NCI-H146 (cell line): ENCODE measurements around the gene WDR31.
"Not testable (repeated sequence)": the region's sequence is repeated elsewhere in the genome, so short reads cannot be mapped to it uniquely, and the experiment has no call there.

ENCODE experiments used
- DNase-seq: peaks from one replicate; lab custom pipeline; 2025; lab: John Stamatoyannopoulos, UW

The WDR31 gene

DNA sequence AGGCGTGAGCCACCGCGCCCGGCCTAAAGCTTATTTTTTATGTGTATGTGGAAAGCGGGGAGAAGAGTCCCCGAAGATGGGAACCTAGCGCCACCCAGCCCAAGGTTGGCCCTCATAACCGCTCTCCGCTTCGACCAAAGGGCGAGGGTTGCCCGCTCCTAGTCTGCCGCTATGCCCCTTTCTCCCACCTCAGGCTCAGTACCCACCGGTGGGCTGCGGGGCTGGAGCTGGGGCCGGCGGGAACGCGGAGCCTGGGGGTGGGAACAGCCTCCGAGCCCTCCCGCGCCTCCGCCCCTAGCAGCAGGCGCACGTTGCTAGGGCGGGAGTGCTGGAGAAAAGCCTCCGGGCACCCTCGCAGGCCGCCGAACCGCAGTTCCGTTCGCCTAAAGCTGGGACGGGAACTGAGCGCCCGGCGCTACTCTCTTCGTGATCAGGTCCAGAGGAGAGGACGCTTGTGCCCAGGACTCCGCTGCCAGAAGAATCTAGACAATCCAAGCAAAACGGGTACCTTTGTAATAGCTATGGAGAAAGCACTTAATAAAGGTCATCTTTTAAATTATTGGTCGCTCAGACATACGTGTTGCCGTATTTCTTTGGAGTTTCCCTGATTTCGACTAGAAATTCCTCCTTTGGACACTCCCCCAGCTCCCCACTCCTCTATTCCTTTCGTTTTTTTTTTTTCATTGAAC lies at the start of gene WDR31:
WDR31 (minus strand) TSS at position 265 of the 689 bp plus-strand sequence. CDS start 8,253 bp downstream, outside the sequence.
- peak; percentile 85 for DNase-seq

DNA sequence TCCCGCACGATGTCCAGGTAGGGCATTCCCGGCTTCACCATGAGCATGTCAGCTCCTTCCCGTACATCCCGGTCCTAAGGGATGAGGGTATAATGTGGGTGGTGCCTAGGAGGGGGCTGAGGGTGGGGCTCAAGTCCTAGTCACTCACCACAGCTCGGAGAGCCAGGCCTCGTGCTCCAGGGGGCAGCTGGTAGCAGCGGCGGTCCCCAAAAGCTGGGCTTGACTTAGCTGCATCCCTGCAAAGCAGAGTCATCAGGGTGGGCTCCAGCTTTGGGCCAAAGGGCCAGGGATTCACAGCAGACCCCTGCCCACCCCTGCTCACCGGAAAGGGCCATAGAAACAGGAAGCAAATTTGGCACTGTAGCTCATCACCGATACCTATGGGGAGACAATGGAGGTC lies 49.4 kb upstream of the WDR31 start:
- no peak for DNase-seq

DNA sequence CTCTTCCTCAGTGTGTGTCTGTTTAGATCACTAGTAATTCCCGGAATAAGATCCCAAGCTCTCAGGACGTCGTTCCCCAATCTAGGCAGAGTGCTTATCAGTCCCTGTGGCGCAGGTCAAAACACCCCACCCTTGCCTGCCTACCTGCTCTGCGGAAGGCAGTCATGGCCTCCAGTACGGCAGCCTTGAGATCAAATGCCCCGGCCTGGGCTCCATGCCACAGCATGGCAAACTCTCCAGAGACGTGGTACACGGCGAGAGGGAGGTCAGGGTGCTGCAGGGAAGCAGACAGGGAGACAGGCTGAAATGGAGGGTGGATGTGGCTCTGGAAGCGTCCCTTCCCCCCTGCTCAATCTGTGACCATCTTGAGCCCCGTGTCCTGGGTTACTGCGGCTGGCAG lies 48.8 kb upstream of the WDR31 start:
- DNase-seq, result no peak

DNA sequence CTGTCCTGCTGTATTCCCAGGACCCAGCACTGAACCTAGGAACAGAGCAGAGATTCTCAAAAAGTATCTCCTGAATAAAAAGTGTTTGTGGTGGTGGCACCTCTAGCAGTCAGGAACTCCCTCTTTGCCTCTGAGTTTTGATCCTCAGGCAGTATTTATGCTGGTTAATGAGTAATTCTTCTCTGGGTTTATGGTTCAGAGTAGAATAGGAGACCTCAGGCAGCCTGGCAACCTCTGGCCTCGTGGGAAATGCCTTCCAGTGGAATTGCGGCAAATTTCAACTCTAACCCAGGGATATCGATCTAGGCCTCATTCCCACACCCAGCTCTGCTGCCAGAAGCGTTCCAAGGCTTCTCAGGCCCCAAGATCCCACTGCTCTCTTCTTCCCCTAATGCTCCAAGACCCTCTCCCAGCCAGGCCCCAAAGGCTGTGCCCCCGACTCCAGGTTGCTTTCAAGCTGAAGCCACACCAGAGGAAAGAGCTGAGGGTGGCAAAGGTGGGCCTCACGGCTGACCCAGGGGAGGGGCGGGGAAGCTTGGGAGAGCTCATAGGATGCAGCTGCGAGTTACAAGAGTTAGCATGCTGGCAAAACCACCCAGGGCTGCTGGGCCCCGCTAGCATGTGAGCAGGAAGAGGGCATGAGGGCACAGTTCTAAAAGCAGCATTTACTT lies 47.6 kb upstream of the WDR31 start:
- DNase-seq, result no peak

DNA sequence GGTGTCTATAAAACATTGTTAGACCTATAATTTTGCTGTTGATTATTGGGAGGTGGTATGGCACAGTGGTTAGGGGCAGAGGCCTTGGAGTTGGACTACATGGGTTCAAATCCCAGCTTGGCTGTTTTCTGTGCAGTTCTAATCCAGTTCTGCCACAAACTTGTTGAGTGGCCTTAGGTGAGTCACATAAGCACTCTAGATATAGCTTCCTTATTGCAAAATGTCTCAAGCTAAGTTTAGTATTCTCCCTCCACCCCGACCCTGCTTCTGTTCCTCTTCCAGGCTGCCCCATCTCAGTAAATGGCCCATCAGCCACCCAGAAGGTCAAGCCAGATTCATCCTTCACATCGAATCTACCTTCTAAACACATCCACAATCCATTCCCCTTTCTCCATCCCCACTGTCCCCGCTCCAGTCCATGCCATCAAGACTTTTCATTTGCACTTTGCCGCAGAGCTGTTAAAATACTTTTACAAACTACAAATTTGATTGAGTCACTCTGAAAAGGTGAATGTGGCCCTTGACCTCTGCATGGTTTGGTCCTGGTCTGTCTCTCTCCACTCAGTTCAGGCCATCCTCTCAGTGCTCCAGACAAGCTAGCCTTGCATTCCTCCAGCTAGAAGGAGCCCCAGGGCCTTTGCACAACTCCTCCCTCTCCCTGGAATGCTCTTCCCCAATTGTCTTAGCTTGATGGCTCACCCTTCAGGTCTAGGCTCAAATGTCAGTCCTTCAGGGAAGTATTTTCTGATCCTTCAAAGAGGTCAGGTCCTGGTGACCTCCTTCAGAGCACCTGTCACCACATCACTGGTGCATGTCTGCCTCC lies 46.7 kb upstream of the WDR31 start:
- no peak for DNase-seq

DNA sequence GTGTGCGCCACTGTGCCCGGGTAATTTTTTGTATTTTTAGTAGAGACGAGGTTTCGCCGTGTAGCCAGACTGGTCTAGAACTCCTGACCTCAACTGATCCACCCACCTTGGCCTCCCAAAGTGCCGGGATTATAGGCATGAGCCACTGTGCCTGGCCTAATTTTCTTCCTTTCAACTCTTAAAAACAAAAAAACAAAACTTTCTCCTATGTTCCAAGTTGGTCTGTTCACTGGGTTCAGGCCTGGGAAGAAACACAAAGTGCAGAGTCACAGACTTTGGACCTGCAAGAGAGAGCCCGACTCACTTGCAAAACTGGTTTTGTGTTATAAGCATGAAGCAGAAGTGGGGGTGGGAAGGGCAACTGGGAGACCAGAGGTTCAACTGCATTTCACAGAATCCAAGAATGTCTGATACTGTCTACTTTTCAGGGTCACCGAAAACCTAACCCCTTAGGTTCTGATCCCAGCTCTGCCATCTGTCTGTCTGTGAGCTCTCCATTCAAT lies 41.9 kb upstream of the WDR31 start:
- no peak for DNase-seq

DNA sequence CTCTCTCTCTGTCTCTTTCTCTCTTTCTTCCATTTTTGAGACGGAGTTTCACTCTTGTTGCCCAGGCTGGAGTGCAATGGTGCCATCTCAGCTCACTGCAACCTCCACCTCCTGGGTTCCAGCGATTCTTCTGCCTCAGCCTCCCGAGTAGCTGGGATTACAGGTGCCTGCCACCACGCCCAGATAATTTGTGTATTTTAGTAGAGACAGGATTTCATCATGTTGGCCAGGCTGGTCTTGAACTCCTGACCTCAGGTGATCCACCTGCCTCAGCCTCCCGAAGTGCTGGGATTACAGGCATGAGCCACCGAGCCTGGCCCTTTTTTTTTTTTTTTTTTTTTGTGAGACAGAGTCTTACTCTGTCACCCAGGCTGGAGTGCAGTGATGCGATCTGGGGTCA lies 41.4 kb upstream of the WDR31 start:
- DNase-seq, result not testable (repeated sequence)

DNA sequence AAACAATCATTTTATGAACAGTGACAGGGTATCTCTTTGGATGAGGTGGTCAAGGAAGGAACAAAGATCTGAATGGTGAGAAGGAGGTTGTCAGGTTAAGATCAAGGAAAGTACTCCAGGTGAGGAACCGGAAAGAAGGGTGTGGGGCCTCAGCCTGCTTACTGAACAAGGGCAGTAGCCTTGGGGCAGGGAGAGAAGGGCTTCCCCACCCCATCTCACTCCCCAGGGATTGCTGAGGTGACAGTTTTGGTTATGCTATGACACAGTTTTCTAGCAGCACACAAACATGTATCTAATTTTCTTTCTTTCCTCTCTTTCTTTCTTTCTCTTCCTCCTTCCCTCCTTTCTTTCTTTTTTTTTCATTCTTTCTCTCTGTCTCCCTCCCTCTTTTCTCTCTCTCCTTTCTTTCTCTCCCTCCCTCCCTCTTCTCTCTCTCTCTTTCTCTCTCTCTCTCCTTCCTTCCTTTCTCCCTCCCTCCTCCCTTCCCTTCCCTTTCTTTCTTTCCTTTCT lies 40.8 kb upstream of the WDR31 start:
- DNase-seq, result no peak

DNA sequence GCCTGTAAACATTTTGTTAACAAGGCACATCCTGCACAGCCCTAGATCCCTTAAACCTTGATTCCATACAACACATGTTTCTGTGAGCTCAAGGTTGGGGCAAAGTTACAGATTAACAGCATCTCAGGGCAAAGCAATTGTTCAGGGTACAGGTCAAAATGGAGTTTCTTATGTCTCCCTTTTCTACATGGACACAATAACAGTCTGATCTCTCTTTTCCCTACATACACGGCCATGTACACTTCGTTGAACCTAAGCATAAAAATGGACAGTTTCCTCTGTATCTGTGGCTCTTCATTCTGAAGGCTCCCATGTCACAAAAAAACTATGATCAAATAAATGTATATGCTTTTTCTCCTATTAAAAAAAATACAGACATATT lies 39.7 kb upstream of the WDR31 start:
- not testable (repeated sequence) for DNase-seq

DNA sequence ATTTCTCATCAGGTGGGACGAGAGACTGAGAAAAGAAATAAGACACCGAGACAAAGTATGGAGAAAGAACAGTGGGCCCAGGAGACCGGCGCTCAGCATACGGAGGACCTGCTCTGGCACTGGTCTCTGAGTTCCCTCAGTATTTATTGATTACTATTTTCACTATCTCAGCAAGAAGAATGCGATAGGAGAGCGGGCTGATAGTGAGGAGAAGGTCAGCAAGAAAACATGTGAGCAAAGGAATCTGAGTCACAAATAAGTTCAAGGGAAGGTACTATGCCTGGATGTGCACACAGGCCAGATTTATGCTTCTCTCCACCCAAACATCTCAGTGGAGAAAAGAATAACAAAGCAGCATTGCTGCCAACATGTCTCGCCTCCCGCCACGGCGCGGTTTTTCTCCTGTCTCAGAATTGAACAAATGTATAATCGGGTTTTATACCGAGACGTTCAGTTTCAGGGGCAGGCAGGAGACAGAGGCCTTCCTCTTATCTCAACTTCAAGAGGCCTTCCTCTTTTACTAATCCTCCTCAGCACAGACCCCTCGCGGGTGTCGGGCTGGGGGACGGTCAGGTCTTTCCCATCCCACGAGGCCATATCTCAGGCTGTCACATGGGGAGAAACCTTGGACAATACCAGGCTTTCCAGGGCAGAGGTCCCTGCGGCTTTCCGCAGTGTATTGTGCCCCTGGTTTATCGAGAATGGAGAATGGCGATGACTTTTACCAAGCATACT lies 39.2 kb upstream of the WDR31 start:
- not testable (repeated sequence) for DNase-seq

DNA sequence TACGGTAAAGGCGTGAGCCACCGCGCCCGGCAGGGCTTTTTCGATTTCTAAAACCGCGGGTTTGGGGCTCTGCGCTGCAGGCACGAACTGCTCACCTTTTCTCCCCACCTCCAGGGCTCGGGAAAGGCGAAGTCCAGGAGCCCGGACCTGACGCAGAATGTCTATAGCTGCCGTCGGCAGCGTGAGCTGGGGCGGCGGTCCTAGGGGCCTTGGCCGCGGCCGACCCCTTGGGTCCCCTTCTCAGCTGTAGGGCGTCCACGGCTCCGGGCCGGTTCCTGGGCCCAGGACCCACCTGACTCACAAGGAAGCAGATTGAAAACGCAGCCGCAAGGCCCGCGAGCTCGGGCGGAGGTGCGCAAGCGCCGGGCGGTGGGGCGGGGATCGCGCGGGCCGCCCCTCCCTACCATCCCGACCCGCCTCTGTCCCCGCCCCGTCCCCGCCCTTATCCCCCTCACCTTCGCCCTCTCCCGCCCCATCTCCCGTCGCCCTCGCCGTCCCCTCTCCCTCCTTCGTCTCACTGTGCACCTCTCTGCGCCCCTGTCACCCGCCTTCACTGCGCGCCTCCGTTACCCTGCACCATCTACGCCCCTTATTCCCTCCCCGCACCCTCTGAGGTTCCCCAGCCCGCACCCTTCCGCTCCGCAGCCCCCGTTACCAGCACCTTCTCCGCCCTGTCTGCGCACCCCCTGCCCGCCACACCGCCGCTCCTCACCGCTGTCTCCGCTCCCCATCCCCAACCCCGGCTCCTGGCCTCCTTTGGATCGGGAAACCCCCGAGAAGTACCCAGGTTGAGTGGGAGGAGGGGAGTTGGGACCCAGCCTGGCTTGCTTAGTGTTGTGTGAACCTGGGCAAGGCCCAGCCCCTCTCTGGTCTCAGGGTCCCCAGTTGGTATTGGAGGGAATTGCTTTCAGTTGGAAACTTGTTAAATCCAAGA lies 36.8 kb upstream of the WDR31 start, which contains the start of gene HDHD3:
HDHD3 (minus strand) TSS at position 353 of the 934 bp plus-strand sequence. CDS start 2,632 bp downstream, outside the sequence.
- peak; percentile 81 for DNase-seq

DNA sequence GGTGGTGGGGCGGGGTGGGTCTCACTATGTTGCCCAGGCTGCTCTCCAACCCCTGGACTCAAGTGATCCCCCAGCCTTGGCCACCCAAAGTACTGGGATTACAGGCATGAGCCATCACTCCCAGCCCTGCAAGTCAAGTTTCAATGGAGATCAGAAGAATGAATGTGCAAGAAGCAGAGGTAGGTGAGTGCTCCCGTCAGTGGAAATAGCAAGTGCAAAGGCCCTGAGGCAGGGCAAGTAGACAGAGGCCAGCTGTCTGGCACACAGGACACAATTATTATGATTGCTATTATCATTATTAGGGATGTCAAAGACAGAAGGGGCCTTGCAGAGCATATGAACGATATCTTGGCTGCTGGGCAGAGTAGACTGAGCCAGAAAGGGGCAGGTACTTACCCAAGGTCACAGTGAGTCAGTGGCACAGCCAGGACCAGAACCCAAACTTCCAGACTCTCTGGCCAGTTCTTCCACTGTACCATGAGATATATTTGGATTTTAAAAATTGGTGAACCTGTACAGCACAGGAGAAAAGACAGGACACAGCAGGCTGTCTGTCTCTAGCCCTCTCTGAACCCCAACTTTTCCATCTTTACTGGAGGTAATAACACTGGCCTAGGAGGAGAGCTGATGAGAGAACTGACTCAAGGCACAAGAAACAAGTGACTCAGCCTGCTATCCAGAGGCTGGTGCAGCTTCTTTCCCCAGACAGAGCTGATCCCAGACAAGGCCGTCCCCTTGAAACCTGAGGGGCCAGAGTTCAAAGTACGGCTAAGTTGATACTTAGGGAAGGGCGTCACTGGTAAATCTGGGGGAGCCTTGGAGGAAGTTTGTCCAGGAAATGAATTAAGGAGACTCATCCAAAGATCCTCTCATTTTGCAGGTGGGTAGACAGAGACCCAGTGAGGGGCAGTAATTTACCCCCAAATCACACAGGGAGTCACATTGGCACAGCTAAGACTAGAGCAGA lies 35.3 kb upstream of the WDR31 start:
- no peak for DNase-seq

DNA sequence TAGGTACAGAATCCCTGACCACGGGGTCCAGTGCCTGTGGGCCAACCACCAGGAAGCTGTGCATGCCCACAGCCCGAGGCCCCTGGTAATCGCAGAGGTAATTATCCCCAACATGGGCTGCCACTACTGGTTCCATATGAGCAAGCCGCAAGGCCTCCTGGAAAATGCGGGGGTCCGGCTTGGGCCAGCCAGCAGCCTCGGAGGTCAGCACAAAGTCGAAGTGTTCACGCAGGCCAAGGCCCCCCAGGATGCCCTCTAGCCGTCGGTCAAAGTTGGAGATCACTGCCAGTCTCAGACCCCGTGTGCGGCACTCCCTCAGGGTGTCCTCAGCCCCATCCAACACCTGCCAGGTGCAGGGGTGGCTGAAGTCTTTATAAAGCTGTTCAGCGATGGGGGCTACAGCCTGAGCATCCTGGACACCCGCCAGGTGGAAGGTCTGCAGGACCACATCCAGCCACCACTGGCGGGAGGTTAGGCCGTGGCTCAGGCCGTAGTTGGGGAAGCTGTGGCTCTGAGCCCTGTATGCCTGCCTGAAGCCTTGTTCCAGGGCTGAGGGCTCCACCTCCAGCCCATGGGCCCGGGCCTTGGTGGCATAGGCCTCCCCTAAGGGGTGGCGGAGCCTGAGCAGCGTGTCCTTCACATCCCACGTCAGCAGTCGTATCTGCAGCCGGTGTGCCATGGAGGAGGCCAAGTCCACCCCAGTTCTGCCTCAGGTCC lies 33.8 kb upstream of the WDR31 start:
- DNase-seq, result no peak

DNA sequence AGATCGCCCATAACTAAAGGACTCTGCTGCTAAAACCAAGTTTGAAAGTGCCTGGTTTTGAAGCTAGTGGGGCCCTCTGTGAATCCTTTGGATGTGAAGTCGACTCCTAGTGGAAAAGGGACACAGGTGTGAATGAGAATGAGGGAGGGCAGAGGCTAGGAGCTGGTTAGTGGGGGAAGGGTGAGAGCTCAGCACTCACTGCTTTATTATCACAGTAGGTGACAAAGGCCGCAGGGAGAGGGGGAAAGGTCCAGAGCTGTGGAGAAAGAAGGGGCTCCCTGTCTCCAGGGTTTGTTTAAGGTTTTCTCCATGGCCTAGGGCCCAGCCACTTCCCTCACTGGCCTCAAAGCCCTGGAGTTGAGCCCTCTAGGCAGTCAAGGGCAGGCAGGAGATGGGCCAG lies 33.2 kb upstream of the WDR31 start:
- DNase-seq, result no peak

DNA sequence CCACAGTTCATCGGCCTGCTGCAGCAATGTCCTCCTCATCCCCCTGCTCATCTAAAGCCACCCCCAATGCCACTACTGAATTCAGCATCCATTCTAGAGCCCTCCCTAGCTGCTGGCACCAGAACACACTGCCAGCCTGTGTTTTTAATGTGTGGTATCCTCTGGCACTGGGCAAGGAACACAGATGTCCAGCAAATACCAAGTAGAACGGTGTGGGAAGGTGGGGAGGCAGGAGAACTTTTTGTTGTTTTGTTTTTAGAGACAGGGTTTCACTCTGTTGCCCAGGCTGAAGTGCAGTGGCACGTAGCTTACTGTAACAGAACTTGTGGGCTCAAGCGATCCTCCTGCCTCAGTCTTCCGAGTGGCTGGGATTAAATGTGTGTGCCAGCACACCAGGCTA lies 32.0 kb upstream of the WDR31 start:
- no peak for DNase-seq

DNA sequence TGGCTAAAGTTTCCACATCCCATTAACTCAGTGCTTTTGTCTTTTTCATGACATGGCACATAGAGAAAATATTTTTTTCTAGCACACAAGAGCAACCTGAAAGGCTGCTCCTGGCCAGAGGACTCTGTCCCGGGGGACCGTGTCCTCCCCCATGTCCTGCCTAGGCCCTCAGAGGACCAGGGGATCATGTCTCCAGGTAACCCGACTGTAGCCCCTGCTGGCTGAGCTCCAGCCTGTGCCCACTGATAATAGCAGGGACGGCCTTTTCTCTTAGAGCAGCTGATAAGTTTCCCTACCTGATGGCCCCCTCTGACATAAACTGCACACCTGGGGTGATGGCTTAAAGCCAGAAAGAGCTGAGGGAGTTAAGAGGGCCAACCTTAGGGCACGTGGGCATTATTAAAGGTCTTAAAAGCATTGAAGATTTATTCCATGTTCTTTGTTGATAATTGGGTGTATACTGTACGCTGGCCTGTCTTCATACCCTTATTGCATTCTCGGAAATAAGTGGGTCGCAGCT lies 30.8 kb upstream of the WDR31 start:
- DNase-seq, result no peak

DNA sequence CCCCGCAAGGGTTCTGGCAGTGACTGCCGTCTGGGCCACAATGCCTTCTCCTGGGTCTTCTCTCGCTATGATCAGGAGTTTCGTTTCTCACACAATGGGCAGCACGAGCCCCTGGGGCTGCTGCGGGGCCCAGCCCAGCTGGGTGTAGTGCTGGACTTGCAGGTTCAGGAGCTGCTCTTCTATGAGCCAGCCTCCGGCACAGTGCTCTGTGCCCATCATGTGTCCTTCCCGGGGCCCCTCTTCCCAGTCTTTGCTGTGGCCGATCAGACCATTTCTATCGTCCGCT lies 29.7 kb upstream of the WDR31 start:
- no peak for DNase-seq

DNA sequence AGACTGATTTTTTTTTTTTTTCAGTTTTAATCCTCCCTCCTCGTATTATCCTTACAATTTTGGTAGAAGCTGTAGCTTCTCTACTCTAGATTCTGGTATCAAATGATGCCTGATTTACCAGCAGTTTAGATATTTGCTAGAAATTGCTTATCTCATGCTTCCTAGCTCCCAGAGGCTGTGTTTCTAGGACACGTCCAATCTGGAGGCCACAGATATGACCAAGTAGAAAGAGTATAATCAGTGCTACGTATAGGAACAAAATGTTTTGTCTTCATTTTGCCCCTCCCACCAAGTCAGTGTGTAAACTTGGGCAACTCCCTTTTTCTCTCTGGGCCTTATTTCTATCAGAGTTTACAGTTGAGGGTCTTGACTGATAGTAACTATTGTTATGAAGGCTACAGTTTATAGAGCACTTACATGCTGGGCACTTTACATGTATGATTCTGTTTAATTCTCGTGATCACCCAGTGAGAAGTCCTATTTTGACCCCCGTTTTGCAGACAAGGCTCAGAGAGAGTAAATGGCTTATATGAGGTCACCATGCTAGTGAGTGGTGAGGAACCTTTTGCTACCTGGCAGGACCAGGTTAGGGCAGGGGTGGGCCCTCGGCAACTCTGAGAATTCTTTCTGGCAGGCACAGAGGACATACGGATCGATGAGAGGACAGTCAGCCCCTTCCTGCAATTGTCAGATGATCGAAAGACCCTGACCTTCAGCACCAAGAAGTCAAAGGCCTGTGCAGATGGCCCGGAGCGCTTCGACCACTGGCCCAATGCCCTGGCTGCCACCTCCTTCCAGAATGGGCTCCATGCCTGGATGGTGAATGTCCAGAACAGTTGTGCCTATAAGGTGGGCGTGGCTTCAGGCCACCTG lies 29.1 kb upstream of the WDR31 start:
- DNase-seq, result no peak
